ENCODE results near the gene CLEC16A.

The CLEC16A gene

DNA sequence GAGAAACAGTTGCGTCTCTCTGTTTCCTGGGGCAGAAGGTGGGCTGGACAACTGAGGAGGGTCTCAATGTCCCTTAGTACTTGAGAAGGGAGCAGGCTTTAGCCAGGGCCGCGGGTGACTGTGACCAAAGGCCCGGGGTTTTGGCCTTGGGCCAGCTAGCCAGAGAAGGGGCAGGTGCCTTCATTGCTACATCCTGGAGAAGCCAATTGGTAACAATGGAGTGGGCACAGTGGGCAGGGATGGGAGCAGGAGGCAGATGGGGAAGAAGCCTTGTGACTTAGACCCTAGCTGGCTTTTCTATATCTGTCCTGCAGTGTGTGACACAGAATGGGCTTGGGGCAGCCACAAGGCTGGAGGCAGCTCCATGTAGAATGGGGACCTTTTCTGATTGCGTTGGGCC, 46.0 kb downstream of the CLEC16A start:
- no peak for DNase-seq

DNA sequence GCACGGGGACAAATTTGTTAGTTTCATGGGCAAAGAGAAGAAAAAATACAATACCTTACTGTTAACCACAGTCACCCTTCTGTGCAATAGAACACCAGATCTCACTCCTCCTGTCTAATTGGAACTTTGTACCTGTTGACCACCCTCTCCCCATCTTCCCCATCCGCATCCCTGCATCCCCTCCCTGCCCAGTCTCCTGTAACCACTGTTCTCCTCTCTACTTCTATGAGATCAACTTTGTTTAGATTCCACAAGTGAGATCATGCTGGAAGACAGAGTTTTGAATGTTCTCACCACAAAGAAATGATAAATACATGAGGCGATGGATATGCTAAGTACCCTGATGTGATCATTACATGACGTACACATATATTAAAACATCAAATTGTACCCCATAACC, 47.7 kb downstream of the CLEC16A start:
- DNase-seq = no peak

DNA sequence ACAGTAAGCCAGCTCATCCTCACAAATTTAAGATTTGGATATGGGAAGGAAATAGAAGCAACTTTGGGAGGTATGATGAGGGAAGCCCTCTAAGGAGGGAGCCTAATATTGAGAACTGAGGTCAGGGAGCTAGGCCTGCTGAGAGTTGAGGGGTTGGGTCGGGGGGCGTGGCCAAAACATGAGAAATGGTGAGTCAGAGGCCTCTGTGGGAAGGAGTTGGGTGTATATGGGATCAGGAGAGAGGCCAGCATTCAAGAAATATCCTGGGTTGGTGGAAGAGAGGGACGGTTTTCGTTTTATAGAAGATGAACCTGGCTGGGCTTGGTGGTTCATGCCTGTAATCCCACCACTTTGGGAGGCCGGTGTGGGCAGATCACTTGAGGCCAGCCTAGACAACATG, 48.4 kb downstream of the CLEC16A start:
- DNase-seq = no peak

DNA sequence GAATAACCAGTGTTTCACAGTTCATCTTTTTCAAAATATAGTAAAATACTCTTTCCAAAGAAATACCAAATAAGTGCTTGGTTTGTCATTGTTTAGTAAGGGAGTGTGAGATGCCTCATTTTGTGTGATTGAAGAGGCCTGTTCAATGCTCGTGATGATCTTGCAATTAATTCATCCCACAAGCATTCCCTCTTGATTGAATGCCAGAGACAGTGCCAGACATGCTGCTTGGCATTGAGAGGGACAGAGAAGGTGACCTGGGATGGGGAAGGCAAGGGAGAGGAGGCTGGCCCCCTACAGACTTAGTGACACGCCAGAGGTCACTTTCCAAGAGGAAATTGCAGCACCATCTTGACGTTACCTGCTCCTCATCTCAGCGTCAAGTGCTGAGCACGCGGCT, 49.3 kb downstream of the CLEC16A start:
- no peak for DNase-seq

DNA sequence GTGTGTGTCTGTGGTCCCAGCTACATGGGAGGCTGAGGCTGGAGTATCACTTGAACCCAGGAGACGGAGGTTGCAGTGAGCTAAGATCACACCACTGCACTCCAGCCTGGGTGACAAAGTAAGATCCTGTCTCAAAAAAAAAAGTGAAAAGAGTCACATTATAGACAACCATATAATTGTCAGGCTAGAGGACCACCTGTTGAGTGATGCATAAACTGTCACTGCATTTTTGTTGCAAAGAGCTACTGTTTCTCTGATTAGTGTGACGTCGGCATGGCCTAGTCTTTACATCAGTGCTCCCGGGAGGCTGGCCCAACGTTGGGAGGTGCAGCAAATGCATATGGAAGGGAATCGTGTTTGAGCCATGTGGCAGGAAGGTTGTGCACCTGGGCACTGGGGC, 50.2 kb downstream of the CLEC16A start:
- DNase-seq = no peak

DNA sequence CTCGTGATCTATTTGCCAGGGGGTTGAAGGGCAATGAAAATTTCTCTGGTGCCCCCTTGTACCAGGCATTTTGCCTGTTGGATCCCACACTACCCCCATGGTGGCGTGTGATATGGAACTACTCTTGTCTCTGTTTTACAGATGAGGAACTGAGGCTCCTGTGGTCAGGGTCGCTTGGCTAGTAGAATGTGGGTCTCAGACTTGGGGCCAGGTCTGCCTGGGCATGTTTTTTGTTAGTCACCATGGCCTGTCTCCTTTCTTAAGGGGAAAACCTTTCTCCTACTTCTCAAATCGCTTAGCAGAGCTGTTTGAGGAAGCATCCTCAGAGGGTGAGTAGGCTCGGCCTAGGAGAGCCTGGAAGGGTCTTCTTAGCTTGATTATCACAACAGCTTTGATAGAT, 51.2 kb downstream of the CLEC16A start:
- no peak for DNase-seq

DNA sequence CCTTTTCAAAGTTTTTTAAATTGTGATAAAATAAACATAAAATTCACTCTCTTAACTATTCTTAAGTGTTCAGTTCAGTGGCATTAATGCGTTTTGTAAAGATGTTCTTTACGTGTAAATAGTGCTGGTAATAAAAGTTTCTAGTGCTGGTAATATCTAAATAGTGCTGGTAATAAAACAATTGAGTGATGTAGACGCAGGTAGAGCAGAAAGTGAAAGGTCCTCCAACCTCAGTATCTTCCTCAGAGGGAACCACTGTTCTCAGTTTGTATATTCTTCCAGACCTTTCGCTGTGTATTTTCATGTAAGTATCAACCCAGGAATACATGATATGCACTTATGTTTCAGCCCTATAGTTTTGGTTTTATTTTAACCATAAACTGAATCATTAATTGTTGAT, 53.1 kb downstream of the CLEC16A start:
- no peak for DNase-seq

DNA sequence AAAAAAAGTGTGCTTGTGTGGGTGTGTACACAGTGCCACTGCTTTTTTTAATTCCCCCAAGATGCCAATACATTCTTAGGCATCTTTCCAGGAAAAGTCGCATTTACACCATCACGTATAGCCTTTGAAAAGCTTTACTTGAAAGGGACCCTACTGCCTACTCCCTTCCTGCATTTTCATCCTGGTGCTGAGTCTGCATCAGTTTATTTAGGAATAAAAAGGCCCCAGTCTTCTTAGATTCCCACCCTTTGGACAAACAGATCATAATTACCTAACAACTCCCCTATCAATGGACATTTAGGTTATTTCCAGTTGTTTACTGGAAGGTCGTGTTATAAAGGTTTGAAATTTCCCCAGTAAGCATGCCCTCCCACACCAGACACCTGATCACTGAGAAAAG, 54.9 kb downstream of the CLEC16A start:
- no peak for DNase-seq

DNA sequence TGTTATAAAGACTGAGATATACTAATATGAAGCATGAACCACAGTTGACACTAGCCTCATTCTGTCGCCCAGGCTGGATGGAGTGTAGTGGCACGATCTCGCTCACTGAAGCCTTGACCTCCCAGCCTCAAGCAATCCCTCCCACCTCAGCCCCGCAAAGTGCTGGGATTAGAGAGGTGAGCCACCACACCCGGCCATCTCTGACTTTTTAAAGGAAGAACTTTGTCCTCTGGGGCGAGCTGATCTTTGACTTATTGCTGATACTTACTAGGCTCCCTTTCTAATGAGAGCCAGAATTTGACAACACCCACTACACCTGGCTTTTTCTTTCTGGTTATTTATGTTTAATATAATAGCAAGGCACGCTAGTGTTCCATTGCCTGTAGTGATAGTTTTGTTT, 57.2 kb downstream of the CLEC16A start:
- DNase-seq = no peak

DNA sequence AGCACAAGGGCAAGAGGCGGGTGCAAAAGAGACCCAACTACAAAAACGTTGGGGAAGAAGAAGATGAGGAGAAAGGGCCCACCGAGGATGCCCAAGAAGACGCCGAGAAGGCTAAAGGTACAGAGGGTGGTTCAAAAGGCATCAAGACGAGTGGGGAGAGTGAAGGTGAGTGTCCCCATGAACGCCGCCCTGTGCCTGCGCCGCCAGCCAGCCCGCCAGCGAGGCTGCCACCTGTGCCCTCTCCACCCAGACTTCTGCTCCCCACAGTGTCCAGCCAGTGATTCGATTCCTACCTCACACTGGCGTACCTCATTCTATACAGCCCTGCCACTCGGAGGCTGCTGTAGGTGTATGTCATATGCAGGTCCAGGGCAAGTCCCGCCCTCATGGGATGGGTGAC, 58.8 kb downstream of the CLEC16A start:
- no peak for DNase-seq

DNA sequence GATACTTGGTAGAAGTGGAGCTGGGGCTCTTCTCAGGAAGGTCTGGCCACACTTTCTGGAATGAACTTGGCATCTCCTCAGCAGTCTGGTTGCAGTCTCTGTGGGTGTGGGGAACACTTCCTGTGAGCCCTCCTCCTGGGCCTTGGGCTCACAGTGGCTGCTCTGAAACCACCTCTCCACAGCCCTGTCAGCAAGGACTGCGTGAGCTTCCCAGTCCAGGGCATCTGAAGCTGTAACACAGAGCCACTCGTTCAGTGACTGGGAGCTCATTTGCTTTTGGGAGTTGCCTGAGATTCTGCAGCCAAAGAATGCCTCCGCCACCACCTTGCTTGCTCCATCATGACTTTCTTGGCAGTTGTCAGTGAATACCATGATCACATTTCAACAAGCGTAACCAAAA, 60.0 kb downstream of the CLEC16A start:
- no peak for DNase-seq

DNA sequence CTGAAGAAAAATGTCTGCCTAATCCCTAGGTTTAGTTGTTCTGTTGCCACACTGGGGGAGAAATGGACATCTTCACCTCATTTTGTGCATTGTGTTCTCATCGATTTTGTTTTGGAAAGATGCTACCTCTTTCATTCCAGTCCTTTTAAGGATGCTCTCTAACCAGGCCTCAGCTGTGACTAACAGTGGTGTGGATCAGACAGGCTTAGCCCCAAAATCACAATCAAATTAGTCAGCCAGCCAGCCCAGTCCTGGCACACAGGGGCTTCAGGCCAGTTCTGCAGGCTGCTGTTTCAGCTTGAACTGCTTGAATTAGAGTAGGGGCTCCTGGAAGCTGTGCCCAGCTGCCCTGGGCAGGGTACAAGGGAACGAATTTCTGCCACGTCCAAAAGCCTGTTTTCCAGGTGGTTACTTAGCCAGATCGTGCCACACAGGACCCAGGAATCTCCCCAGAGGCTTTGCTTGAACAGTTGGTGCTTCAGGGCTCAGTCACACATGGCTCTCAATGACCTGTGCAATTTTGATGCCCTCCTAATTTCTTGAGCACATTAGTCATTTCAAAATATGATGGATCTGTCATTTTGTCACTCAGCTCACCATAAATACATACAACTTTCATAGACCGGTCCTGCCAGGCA, 60.7 kb downstream of the CLEC16A start:
- DNase-seq = no peak

DNA sequence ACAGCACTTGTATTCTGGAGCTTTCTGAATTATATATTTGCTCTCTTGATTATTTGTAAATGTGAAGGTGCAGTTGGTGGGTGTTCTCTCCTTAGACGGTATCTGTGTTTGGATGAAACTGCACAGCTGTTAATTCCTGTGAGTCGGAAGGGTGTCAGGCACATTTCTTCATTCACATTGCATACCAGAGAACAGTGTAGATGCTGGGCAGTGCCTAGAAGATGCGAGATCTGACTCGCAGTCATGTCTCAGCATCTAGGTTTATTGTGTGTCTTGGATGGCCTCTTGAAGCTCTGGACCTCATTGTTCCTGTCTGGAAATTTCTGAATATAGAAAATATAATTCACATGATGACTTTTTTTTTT, 61.2 kb downstream of the CLEC16A start:
- no peak for DNase-seq

DNA sequence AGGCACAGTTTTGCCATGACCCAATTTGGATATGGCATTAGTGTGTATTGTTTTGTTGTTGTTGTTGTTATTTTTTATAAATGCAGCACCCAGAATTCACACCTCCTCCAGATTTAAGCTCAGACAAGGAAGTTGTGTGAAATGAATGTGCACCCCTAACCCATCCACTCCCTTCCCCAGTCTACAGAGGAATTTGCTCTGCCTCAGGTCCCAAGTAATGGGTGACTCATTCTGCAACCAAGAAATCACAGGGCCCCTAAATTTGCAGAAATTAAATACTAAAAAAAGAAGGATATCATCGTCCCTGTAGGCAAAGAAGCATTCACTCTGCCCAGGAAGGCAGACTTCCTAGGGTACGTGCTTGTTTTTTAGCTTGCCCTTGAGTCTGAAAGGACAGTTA, 62.3 kb downstream of the CLEC16A start:
- no peak for DNase-seq

DNA sequence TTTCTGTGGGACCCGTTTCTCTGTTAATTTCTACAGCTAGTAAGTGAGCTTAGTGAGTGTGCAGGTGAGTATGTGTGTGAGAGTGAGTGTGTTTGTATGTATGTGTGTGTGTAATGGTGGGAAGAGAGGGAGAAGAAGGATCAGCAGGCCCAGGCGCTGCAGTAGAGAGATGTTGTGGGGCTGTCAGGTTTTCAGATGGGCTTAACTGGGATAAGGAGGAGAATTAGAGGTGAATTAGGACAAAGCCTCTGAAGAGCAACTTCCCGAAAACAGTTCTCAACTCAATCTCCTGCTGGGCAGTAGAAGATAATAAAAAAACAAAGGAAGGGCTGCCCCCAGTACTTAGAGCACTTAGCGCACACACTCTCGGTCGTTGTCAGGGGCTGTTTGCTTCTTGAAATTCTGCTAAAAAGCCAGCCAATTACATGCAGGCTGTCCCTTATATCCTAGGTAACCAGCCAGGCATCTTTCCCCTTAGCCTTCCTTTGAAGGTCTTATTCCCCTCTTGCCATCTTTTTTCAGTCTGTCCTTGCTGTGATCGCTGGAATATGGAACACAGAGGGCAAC, 63.4 kb downstream of the CLEC16A start:
- DNase-seq = no peak

DNA sequence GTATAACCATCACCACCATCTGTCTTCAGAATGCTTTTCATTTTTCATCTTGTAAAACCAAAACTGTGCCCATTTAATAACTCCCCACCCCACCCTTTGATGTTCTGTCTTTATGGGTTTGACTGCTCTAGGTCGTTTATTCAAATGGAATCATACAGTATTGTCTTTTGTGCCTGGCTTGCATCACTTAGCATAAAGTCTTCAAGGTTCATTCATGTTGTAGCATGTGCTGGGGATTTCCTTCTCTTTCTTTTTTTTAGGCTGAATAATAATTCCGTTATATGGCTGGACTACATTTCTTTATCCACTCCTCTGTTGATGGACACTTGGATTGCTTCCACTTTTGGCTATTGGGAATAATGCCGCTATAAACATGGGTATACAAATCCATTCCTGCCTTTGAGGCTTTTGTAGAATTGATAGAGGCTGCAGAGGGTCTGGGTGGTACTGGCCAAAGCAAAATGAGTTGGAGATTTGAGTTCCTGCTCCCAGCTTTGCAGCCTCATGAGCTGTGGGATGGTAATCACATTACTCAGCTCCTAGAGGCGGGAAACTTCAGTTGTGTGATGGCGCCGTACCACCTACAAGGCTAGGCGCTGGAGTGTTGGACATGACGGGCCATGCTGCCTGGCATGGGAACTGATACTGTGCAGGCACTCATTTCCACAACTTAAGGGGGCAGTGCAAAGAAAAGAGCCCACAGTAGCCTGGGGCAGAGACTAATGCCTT, 64.8 kb downstream of the CLEC16A start:
- DNase-seq = no peak

DNA sequence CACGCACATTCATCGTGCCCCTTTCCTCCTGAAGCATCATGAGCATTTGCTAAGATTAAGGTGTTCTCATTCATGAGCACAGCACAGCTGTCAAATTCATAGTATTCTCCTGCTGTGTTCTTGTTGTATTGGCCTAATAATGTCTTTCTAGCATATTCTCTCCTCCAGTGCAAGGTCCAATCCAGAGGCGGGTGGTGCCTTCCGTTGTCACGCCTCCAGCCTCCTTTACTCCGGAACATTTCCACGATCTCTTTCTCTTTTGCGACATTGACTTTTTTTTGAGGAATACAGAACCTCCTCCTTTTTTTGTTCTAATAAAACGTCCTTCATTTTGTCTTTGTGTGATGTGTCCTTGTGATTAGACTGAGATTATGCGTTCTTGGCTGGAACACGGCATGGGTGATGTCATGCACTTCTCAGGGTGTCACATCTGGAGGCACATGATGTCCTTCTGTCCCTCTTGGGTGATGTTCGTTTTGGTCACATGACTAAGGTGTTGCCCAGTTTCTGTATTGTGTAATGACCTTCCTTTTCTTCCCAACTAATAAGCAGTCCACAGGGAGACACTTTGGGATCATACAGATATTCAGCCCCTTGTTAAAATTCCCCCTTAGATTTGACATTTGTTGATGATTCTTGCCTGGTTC, 66.3 kb downstream of the CLEC16A start:
- DNase-seq = no peak

DNA sequence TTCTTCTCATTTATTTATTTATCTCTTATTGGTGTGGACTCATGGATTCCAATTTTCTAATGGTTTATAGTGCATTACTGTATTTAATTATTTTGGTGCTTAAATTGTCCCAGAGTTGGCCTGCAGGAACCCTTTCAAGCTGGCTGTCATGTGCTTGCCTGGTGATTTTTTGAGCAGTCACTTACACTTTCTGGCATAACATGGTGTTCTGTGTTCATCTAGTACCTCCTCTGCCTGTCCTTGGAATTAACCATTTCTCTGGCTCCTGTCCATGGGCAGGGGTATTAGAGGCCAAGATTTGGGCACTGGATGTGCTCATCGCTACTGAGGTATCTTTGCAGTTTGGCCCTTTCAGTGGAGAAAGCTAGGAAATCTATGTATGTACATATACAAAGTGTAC, 67.0 kb downstream of the CLEC16A start:
- no peak for DNase-seq

DNA sequence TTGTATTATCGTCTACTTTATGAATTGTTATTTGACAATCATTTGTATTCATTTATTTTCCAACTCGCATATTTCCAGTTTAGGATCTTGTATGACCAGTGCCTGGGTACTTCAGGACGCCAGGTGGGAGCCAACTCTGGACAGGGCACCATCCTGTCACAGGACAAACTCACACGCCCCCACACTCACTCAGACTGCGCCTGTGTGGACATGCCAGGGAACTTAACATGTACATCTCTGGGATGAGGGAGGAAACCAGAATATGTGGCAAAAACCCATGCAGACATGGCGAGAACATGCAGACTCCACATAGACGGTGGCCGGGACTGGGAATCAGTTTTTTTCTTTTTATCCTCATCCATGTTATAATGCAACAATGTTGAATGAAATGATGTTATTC, 68.5 kb downstream of the CLEC16A start:
- DNase-seq = no peak

DNA sequence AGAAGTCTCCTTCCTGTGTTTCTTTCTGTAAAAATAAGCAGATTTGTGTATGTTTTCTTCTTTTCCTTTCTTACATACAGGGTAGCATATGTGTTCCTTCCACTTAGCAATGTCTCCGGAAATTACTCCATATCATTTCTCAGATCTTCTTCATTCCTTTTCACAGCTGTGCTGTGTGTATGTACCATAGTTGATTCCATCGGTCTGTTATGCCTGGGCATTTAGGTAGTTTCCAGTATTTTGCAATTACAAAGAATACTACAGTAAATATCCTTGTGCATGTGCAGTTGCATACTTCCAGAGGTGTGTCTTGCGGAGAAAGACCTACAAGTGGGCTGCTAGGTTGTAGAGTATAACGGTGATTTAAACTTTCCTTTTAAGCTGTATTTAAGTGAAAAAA, 69.8 kb downstream of the CLEC16A start:
- no peak for DNase-seq

DNA sequence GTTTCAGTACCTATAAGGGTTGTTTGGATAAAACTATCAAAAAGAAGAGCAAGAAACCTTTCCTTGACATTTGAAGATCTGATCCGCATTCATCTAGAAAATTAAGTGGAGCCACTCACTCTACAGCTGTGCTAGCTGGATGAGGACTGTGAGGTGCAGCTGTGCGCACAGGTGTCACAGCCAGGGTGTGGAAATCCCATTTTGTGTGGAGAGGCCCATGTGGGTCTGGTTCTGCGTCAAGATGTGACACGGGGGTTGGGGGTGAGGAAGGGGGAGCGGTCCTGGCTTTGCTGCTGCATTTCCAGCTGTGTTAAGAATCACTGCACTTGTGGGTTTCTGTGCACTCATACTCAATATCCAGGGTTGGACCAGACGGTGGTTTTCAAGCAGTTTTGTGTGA, 70.7 kb downstream of the CLEC16A start:
- no peak for DNase-seq

DNA sequence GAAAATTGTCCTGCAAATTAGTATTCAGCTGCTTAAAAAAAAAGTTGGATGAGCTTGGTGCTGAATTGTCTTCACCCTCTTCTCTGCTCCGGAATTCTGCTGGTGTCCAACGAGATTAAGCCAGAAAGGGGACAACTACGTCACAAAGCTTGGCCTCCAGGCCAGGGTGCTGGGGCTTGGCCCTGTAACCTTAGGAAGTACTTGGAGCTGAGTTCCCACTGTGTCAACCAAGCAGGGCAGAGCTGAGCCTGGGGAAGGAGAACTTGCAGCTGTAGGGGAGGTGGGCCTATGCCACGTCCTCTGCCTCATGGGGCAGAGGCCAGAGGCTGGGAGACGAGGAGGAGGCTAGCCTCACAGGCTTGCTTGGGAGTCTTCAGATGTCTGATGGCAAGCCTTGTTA, 71.2 kb downstream of the CLEC16A start:
- no peak for DNase-seq

DNA sequence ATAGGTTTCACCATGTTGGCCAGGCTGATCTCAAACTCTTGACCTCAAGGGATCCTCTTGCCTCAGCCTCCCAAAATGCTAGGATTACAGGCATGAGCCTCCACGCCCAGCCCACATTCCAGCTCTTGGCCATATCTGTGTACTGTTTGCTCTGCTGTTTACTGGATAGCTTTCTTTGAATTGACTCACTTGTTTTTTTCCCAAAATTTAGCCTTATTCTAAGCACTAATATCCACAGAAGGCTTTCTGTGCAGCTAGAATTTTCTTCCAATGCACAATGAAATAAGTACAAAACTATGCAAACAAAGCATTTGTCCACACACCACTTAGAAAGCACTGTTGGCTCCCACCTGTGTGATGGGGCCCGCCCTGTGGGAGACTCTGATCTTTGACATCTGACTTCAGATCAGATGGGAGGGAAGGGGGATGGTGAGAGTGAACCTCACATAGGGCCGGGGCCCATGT, 72.2 kb downstream of the CLEC16A start:
- DNase-seq = no peak

DNA sequence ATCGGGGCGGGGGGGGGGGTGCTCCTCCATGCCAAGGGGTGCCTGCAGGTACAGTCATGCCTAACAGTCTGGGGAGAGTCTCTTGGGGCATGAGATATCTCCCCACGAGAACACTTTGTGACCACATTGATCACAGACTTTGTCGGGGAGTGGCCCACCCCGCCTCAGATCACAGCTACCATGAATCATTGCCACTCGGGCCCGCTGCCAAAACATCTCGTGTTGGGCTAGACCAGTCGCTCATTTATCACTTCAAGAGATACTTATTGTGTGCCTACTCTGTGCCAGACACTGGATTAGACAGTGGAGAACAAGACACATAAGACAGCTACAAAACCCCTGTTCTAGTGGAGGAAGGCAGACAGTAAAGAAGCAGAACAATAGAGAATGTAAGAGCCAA, 72.6 kb downstream of the CLEC16A start:
- DNase-seq = no peak

Data from NCI-H2107 (cell line).